H1 (cell line): ENCODE data around the gene ACTC1. TPM values are rescaled to one million over a fixed set of nuclear protein-coding genes. Genes with fewer than 3 reads are reported as not detected.
A peak's percentile ranks its signal among the peaks of the same experiment; 100 is the strongest.

Experiments used
- CTCF ChIA-PET: fragments of 300-600 bp; sonication (Branson Sonifier 250); formaldehyde crosslinking; loops from one replicate; lab custom pipeline; 2021; ENCODE audit not compliant: partially characterized antibody; lab: Charles Lee
- POLR2A ChIA-PET: fragments of 300-600 bp; sonication (Branson Sonifier 250); formaldehyde crosslinking; loops from one replicate; lab custom pipeline; 2021; ENCODE audit warnings: inconsistent platforms; ENCODE audit not compliant: partially characterized antibody; lab: Charles Lee
- DNase-seq, 2 experiments: peaks; one replicate each; pipeline versions ENCODE4 v3.0.0 to v3.0.0-alpha.2; 2010 to 2022; ENCODE audit warnings: low spot score in 2 of 2, low read depth in 1 of 2, mixed read lengths in 1 of 2
- FAIRE-seq: peaks from 2 replicates; lab custom pipeline; 2011; peaks lifted over from hg19 to GRCh38; lab: Jason Lieb, UNC
- H2AFZ ChIP-seq: 2 replicates; pipeline ENCODE4 v1.8.1; 2012; ENCODE audit warnings: low read length, inconsistent platforms
- H2AK5ac ChIP-seq: 2 replicates; pipeline ENCODE4 v1.6.1; 2013; ENCODE audit warnings: low read depth, low read length
- H2BK120ac ChIP-seq: replicated peaks from 2 replicates; pipeline ENCODE3; 2013; ENCODE audit warnings: low read depth, low read length, inconsistent platforms
- H2BK12ac ChIP-seq: 2 replicates; pipeline ENCODE4 v1.6.1; 2013; ENCODE audit warnings: low read depth, low read length
- H2BK15ac ChIP-seq: 2 replicates; pipeline ENCODE4 v1.6.1; 2013; ENCODE audit warnings: low read length
- H2BK20ac ChIP-seq: 2 replicates; pipeline ENCODE4 v1.6.1; 2013; ENCODE audit warnings: low read length
- H2BK5ac ChIP-seq: 2 replicates; pipeline ENCODE4 v1.6.1; 2013; ENCODE audit warnings: low read depth, low read length
- H3K14ac ChIP-seq: 2 replicates; pipeline ENCODE4 v1.6.1; 2013; ENCODE audit warnings: inconsistent platforms; ENCODE audit not compliant: insufficient read length
- H3K18ac ChIP-seq: 2 replicates; pipeline ENCODE4 v1.6.1; 2013; ENCODE audit warnings: low read length; ENCODE audit errors: extremely low read depth
- H3K23ac ChIP-seq: 2 replicates; pipeline ENCODE4 v1.6.1; 2013; ENCODE audit warnings: inconsistent platforms; ENCODE audit not compliant: insufficient read length
- H3K23me2 ChIP-seq: 2 replicates; pipeline ENCODE4 v1.6.1; 2013; ENCODE audit warnings: low read depth, low read length
- H3K27ac ChIP-seq: 2 replicates; pipeline ENCODE4 v1.6.1; 2011; ENCODE audit warnings: low read depth, low read length, inconsistent platforms
- H3K27me3 ChIP-seq, 4 experiments: replicated peaks in 1 of 4; 1 replicate in 1 of 4; 2 replicates in 3 of 4; pipeline versions ENCODE4 v1.6.1 to v1.8.1; 2011 to 2013; ENCODE audit warnings: low read length in 3 of 4, mild to moderate bottlenecking in 3 of 4, inconsistent platforms in 2 of 4, mixed read lengths in 2 of 4, moderate library complexity in 1 of 4; ENCODE audit not compliant: control insufficient read depth in 3 of 4, insufficient read depth in 3 of 4; ENCODE audit errors: extremely low read depth in 1 of 4
- H3K36me3 ChIP-seq, 4 experiments: 2 replicates each; pipeline versions ENCODE4 v1.6.1 to v1.8.1; 2011 to 2013; ENCODE audit warnings: mild to moderate bottlenecking in 4 of 4, low read length in 3 of 4, moderate library complexity in 2 of 4, control low read depth in 1 of 4, inconsistent platforms in 1 of 4; ENCODE audit not compliant: insufficient read depth in 4 of 4, control insufficient read depth in 2 of 4
- H3K4ac ChIP-seq: replicated peaks from 2 replicates; pipeline ENCODE3; 2013; ENCODE audit warnings: low read length, low read depth, mixed read lengths, inconsistent platforms; ENCODE audit not compliant: insufficient read length
- H3K4me1 ChIP-seq, 4 experiments: replicated peaks in 1 of 4; 1 replicate in 1 of 4; 2 replicates in 3 of 4; pipeline versions ENCODE4 v1.6.1 to v1.8.1; 2011 to 2013; ENCODE audit warnings: low read length in 3 of 4, inconsistent platforms in 2 of 4, mixed read lengths in 1 of 4; ENCODE audit not compliant: insufficient read depth in 4 of 4, control insufficient read depth in 3 of 4
- H3K4me2 ChIP-seq, 2 experiments: 2 replicates each; pipeline versions ENCODE4 v1.6.1 to v1.8.1; 2011 to 2013; ENCODE audit warnings: low read depth in 2 of 2, low read length in 2 of 2, control low read depth in 1 of 2, inconsistent platforms in 1 of 2, mild to moderate bottlenecking in 1 of 2; ENCODE audit not compliant: insufficient read depth in 1 of 2
- H3K4me3 ChIP-seq, 4 experiments: fragments of 200-600, 300-600 bp in 1 of 4; sonication (generic), shearing (Covaris generic), sonication (Bioruptor Twin) in 1 of 4; 2 replicates each; pipeline versions ENCODE4 v1.5.1 to v1.8.1; 2011 to 2016; ENCODE audit warnings: low read length in 4 of 4, low read depth in 3 of 4, control low read depth in 2 of 4, inconsistent platforms in 2 of 4, mild to moderate bottlenecking in 2 of 4, mixed read lengths in 1 of 4, moderate library complexity in 1 of 4; ENCODE audit not compliant: insufficient read depth in 2 of 4; ENCODE audit errors: extremely low read depth in 1 of 4
- H3K56ac ChIP-seq: replicated peaks from 2 replicates; pipeline ENCODE3; 2013; ENCODE audit warnings: low read depth, mild to moderate bottlenecking, mixed read lengths, low read length, inconsistent platforms; ENCODE audit not compliant: insufficient read length
- H3K79me1 ChIP-seq: 2 replicates; pipeline ENCODE4 v1.6.1; 2013; ENCODE audit warnings: low read depth, low read length, control low read depth
- H3K79me2 ChIP-seq, 2 experiments: 2 replicates each; pipeline versions ENCODE4 v1.6.1 to v1.8.1; 2012 to 2013; ENCODE audit warnings: low read length in 2 of 2, mild to moderate bottlenecking in 2 of 2, inconsistent platforms in 1 of 2; ENCODE audit not compliant: insufficient read depth in 2 of 2, control insufficient read depth in 1 of 2
- H3K9ac ChIP-seq, 4 experiments: replicated peaks in 1 of 4; 1 replicate in 1 of 4; 2 replicates in 3 of 4; pipeline versions ENCODE4 v1.6.1 to v1.8.1; 2011 to 2013; ENCODE audit warnings: low read depth in 3 of 4, low read length in 3 of 4, control low read depth in 2 of 4, mild to moderate bottlenecking in 2 of 4, moderate library complexity in 2 of 4, inconsistent platforms in 1 of 4; ENCODE audit errors: extremely low read depth in 1 of 4
- H3K9me3 ChIP-seq, 2 experiments: 2 replicates each; pipeline versions ENCODE4 v1.6.1 to v1.8.1; 2012 to 2013; ENCODE audit warnings: mild to moderate bottlenecking in 2 of 2, moderate library complexity in 2 of 2, control low read depth in 1 of 2, inconsistent platforms in 1 of 2, low read depth in 1 of 2, low read length in 1 of 2, mixed read lengths in 1 of 2; ENCODE audit not compliant: insufficient read depth in 2 of 2
- H4K20me1 ChIP-seq, 2 experiments: replicated peaks in 1 of 2; 2 replicates each; pipeline versions ENCODE3 to v1.8.1; 2011 to 2013; ENCODE audit warnings: inconsistent platforms in 2 of 2, low read length in 2 of 2, mild to moderate bottlenecking in 1 of 2; ENCODE audit not compliant: insufficient read depth in 2 of 2, control insufficient read depth in 1 of 2
- H4K5ac ChIP-seq: 2 replicates; pipeline ENCODE4 v1.6.1; 2013; ENCODE audit warnings: low read length, low read depth, mixed read lengths, inconsistent platforms; ENCODE audit not compliant: insufficient read length
- H4K8ac ChIP-seq: 2 replicates; pipeline ENCODE4 v1.8.0; 2013; ENCODE audit warnings: mild to moderate bottlenecking, moderate library complexity, low read length, inconsistent platforms; ENCODE audit not compliant: insufficient read depth; ENCODE audit errors: extremely low read depth
- H4K91ac ChIP-seq: replicated peaks from 2 replicates; pipeline ENCODE3; 2013; ENCODE audit warnings: low read length, mixed read lengths, inconsistent platforms; ENCODE audit not compliant: insufficient read length
- CTBP2 ChIP-seq: IDR thresholded peaks from 2 replicates; pipeline ENCODE4 v1.7.0; 2011; ENCODE audit warnings: borderline replicate concordance, mild to moderate bottlenecking, moderate library complexity, mixed read lengths, low read length; ENCODE audit not compliant: insufficient read depth, insufficient read length
- HDAC2 ChIP-seq, 2 experiments: fragments of 300-600 bp in 1 of 2; sonication (generic) in 1 of 2; IDR thresholded peaks; 2 replicates each; pipeline ENCODE4 v1.6.1; 2011 to 2012; ENCODE audit warnings: low read depth in 2 of 2, low read length in 2 of 2, mild to moderate bottlenecking in 2 of 2, moderate library complexity in 2 of 2, borderline replicate concordance in 1 of 2, inconsistent platforms in 1 of 2
- JUND ChIP-seq: IDR thresholded peaks from 2 replicates; pipeline ENCODE4 v1.6.1; 2011; ENCODE audit warnings: mild to moderate bottlenecking, improper control_type of control experiment, low read length
- POLR2A ChIP-seq, 2 experiments: IDR thresholded peaks; 1 replicate in 1 of 2; 2 replicates in 1 of 2; pipeline ENCODE4 v1.6.1; 2011; ENCODE audit warnings: low read depth in 2 of 2, low read length in 2 of 2, mild to moderate bottlenecking in 2 of 2; ENCODE audit errors: control extremely low read depth in 1 of 2
- POLR2AphosphoS5 ChIP-seq: IDR thresholded peaks from 2 replicates; pipeline ENCODE4 v1.6.1; 2011; ENCODE audit warnings: low read depth, low read length
- WGBS, 2 experiments: shearing (Covaris generic) in 1 of 2; methylation state at CpG; one replicate each; pipeline versions ENCODE4 v1.1.6 to v1.1.7; 2013 to 2015; ENCODE audit warnings: low lambda C conversion rate in 2 of 2, mixed read lengths in 2 of 2, inconsistent platforms in 1 of 2, low coverage in 1 of 2, missing lambda C conversion rate in 1 of 2; ENCODE audit not compliant: insufficient replicate concordance in 2 of 2, insufficient coverage in 1 of 2, insufficient read length in 1 of 2; ENCODE audit errors: extremely low coverage in 1 of 2, missing lambda C conversion rate in 1 of 2; 5-methylcytosine and 5-hydroxymethylcytosine counted together
- polyA plus RNA-seq, 7 experiments: library from polyadenylated mRNA; depleted of rRNA in 3 of 7; stranded (reverse) in 5 of 7; unstranded in 2 of 7; fragments of >200 nt in 5 of 7; fragments of 200-250 nt in 2 of 7; gene quantifications; 1 replicate in 5 of 7; 2 replicates in 1 of 7; 4 replicates in 1 of 7; pipeline versions ENCODE4 v1.2.1 to v1.2.3, GENCODE V29; 2011 to 2013; ENCODE audit warnings: missing spikeins in 2 of 7, mixed read lengths in 2 of 7
- total RNA-seq: library from RNA; stranded (reverse); fragmentation: NEBNext Ultra II Directional; extraction: Animal tissue kit (Norgen Biotek cat#: 25700); gene quantifications from 2 replicates; pipeline ENCODE4 v1.2.1, GENCODE V29; 2021

ACTC1 gene
- total and polyA plus RNA-seq, 2 of the 8 experiments (the other 6 are each of a cell fraction or from before 2014, with no cell fraction given) = 37.6 to 90.0 TPM

- Histone ChIP-seq H3K23ac (no peak overlapping the region), H3K14ac (no peak overlapping the region), H2BK120ac (no peak overlapping the region), H3K27ac (no peak overlapping the region), H3K36me3 (no peaks in the 10 kb centered on the region), H3K4me3 (no peak overlapping the region), H3K79me1 (no peaks in the 10 kb centered on the region), H4K91ac (no peak overlapping the region), H3K4me1 (peaks cover 0 to 7% (median 2%) of the 10 kb centered on the region in 4 experiments; a peak in 1 of 7 replicates), H3K9ac (no peak overlapping the region), H2BK20ac (no peak overlapping the region), H3K23me2 (no peaks in the 10 kb centered on the region), H4K20me1 (no peaks in the 10 kb centered on the region), H3K27me3 (no peaks in the 10 kb centered on the region), H3K56ac (no peak overlapping the region), H2AFZ (0 out of 2 replicates have a peak overlapping the region, but pooled peaks have one; percentile 12), H2AK5ac (no peak overlapping the region), H2BK15ac (0 out of 2 replicates have a peak overlapping the region, but pooled peaks have one; percentile 16), H3K79me2 (no peaks in the 10 kb centered on the region), H2BK5ac (no peak overlapping the region), H3K9me3 (no peaks in the 10 kb centered on the region), H3K4me2 (no peak overlapping the region), H4K8ac (no peak overlapping the region), H3K4ac (no peak overlapping the region), H3K18ac (no peak overlapping the region), H2BK12ac (no peak overlapping the region), H4K5ac (no peak overlapping the region)
- ChIA-PET POLR2A (interaction anchor here (1.3 kb wide), 1 partner anchor 13 kb away, joined by 4 read pairs; no protein-coding TSS in a partner anchor), CTCF (interaction anchor here (1.4 to 2.0 kb wide), 2 partner anchors 10 to 11 kb away, joined by 4 to 8 read pairs; no protein-coding TSS in a partner anchor)
- 77% methylated on average over 7 of the region's 7 CpGs; no CpG with 5 or more reads in 1 of the 2 experiments for WGBS, 2 experiments
- no peak for FAIRE-seq
- TF ChIP-seq POLR2A (IDR thresholded peaks at IDR 0.05; ENCODE audit: control extremely low read depth in 1 of 2, low read depth in 2 of 2, low read length in 2 of 2) = no peak
- TF ChIP-seq POLR2AphosphoS5 = no peak
- TF ChIP-seq JUND = no peak
- TF ChIP-seq HDAC2 (IDR thresholded peaks at IDR 0.05; ENCODE audit: borderline replicate concordance in 1 of 2, low read depth in 2 of 2, low read length in 2 of 2) = no peak
- TF ChIP-seq CTBP2 = no peak
- no peak for DNase-seq
Measured at GRCh38 chr15:34802803-34803750, 7.7 kb upstream of the ACTC1 start.
